ENCODE measurements around the gene CSRNP3.

The CSRNP3 gene

GRCh38 chr2:165469417-165469816, at the start of gene CSRNP3:
CSRNP3 (plus strand) TSS chr2:165469698; CDS start chr2:165595066, 125,368 bp downstream.
- DNase-seq (ENCODE audit: low read depth, low spot score): peak; percentile 78

GRCh38 chr2:165420231-165420630, 49.3 kb upstream of the CSRNP3 start:
- no peak for DNase-seq (ENCODE audit: low read depth, low spot score)

DNA sequence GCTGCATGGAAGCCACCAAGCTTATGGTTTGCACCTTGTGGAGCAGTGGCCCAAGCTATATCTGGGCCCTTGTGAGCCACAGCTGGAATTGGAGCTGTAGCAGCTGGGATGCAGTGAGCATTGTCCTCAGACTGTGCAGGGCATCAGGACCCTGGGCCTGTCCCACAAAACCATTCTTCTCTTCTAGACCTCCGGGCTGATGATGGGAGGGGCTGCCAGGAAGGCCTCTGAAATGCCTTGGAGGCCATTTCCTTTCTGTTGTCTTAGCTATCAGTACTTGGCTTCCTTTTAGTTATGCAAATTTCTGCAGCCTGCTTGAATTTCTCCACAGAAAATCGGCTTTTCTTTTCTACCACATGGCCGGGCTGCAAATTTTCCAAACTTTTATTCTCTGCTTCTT, 46.4 kb upstream of the CSRNP3 start:
- no peak for DNase-seq (ENCODE audit: low read depth, low spot score)

GRCh38 chr2:165425556-165425955, 43.9 kb upstream of the CSRNP3 start:
- DNase-seq (ENCODE audit: low read depth, low spot score): no peak

DNA sequence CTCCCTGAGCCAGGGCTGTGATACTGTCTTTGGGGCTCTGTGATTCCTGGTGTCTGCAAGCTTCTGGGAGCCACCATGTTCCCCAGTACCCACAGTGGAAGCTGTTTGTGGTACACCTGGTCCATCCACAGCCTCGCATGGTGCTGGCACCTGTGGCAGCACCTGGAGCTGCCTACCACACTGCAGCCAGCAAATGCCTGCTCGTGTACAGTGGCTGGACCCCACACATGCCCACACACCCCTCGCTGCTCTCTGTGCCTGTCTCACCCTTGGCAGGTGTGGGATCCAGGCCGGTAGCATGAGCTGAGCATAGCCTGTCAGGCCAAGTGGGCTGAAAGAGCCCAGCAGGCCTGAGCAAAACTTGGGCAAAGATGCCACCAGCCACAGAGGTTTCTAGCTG, 41.8 kb upstream of the CSRNP3 start:
- no peak for DNase-seq (ENCODE audit: low read depth, low spot score)

GRCh38 chr2:165428926-165429325, 40.6 kb upstream of the CSRNP3 start:
- DNase-seq (ENCODE audit: low read depth, low spot score): no peak

DNA sequence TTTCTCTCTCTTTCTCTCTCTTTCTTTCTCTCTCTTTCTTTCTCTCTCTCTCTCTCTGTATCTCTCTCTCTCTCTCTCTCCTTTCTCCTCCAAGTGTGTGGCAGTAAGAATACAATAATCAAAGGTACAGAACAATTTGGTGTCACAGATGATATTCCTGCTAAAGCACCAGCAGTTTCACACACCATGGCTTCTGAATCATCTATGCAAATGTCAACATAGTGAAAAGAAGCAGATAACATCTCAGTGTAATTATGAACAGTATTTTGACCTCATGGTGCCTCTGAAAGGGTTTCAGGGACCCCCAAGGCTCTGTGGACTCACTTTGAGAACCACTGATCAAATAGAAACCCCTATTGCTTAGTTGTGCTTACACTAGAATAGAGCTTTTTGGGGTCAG, 38.5 kb upstream of the CSRNP3 start:
- no peak for DNase-seq (ENCODE audit: low read depth, low spot score)

DNA sequence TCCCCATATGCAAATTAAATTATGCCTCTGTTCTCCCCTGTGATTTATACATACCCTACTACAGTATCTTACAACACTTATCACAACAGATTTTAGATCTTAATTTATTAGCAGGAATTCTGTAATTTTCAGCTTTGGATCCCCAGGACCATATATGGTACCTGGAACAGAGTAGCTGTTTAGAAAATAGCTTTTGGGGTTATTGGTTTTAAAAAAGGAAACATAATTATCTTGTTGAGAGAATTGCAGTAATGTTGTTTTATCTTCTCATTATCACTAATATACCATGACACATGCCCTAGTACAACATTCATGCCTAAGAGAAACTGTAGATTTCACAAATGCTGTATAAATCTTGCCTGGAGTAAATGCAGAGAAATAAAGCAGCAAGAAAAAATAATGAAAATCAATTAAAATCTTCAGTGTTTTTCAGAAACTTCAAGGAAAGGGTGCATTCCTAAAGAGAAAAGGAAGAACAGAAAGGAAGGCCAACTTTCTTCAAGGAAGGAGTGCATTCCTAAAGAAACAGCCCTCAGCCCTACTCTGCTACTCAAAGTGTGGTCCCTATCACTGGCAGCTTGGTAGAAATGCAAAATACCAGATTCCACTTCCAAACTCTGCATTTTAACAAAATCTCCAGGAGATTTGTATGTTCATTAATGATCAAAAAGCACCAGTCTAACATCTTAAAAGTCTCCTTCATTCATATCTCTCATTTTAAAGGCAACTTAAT, 37.1 kb upstream of the CSRNP3 start:
- no peak for DNase-seq (ENCODE audit: low read depth, low spot score)

DNA sequence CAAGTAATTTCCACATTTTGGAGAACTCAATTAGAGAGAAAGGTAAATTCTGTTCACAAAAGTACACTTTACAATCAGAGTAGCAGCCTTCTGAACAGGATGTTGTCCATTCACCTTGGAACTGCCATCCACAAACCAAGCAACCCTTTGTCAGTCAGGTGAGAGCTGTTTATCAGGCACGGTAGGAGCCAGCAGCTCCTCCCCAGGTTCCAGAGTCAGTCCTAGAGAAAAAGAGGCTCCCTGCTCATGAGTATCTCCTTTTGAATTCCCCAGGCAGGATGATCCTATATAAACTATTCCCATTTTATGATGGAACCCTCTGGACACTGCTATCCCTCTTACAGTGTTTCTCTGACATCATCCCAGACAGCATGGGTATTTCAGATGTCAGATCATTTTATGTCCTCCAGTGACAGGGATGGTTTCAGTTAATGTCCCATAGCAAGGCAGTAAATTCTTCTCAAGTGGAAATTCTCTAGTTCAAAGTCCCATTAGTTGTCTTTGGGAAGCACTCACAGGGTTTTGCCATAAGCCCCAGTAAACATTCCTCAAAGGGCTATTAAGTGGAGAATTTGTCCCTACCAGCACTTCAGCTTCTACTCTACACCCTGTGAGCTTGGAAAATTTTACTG, 34.5 kb upstream of the CSRNP3 start:
- DNase-seq (ENCODE audit: low read depth, low spot score): no peak

GRCh38 chr2:165435611-165436010, 33.9 kb upstream of the CSRNP3 start:
- DNase-seq (ENCODE audit: low read depth, low spot score): no peak

- no peak for DNase-seq (ENCODE audit: low read depth, low spot score)
Observed at GRCh38 chr2:165436559-165436958, 32.9 kb upstream of the CSRNP3 start.

DNA sequence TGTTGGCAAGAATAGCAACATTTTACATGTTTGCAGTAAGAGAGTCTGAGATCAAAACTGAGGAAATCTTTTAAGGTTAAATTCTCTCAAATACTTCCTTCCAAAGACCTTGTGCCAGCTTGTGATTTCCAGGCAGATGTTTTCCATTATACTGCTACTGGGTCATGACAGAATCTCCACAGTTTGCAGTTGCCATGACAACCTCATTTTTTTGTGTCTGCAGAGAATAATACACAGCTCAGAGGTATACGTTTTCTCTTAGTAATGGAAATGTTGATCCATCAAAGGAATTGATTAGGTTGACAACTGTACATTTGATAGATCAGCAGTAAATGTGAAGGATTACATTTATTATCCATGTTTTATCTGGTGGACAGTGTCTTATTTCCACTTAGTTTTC, 29.1 kb upstream of the CSRNP3 start:
- no peak for DNase-seq (ENCODE audit: low read depth, low spot score)

DNA sequence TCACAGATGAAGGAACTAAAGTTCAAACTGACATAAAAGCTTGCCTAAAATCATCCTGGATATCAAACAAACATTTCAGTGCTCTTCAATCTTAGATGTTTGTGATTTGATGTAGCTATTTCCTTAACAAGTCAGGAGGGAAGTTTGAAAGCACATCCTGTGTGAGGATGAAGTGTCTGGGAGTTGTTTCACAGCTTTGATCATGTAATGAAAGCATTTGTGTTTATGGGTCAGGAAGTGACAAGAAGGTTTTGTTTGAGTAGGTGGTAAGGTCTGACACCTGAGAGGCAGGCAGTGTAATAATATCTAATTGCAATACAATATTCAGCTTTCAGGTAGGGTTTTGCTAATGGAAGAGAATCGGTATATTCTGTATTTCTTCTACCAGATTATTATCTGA, 26.0 kb upstream of the CSRNP3 start:
- DNase-seq (ENCODE audit: low read depth, low spot score): no peak

DNA sequence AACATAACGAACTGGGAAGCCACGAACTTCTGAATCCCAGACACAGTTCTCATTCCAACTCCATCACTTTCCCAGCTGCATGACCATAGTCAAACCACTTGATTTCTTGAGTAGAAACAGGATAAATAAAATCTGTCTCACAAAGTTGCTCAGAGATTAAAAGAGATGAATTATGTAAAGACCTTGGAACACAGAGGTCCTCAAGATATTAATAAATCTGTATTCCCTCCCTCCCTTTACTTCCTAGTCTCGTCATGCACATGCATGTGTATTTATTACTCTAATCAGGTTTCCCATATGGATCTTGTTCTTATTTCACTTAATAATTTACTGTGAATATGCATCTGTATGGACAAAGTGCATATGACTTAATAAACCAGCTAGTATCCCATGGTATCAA, 21.1 kb upstream of the CSRNP3 start:
- DNase-seq (ENCODE audit: low read depth, low spot score): no peak

- DNase-seq (ENCODE audit: low read depth, low spot score): no peak
Observed at GRCh38 chr2:165450156-165450555, 19.3 kb upstream of the CSRNP3 start.

DNA sequence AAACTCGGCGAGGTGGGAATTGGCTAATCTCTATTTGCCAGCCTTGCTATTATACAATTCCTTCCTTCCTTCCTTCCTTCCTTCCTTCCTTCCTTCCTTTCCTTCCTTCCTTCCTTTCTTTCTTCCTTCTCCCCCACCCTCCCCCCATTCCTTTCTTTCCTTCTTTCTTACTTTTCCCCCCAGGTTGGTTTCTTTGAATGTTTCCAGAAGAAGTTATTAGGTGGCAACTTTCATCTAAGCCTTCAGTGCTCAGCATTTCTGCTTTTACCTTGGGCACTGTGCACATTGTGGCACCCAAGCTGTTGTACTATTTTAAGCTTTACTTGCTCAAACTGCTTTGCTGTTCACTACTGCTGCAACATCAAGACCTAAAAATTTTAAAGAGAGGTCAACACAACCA, 17.2 kb upstream of the CSRNP3 start:
- DNase-seq (ENCODE audit: low read depth, low spot score): no peak

- DNase-seq (ENCODE audit: low read depth, low spot score): no peak
Observed at GRCh38 chr2:165453561-165454094, 15.9 kb upstream of the CSRNP3 start.

- no peak for DNase-seq (ENCODE audit: low read depth, low spot score)
Observed at GRCh38 chr2:165454905-165455304, 14.6 kb upstream of the CSRNP3 start.

GRCh38 chr2:165456027-165456426, 13.5 kb upstream of the CSRNP3 start:
- no peak for DNase-seq (ENCODE audit: low read depth, low spot score)

DNA sequence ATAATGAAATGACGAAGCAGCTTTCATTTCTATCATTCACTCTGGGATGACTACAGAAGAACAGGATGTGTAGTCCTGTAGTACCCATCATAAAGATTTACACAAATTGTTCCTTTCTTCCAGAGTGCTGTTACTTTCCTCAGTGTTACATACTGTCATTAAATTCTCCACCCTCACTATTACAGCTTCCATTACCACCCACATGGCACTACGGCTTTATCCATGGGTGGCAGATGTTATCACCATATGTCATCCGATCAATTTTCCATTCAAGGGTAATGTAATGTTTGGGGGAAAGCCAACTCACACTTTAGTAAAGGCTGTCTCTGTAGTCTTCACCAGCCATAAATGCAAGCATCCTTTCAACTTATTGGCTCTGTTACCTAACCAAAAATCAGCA, 7.1 kb upstream of the CSRNP3 start:
- DNase-seq (ENCODE audit: low read depth, low spot score): no peak

GRCh38 chr2:165466386-165466785, 3.1 kb upstream of the CSRNP3 start:
- DNase-seq (ENCODE audit: low read depth, low spot score): no peak

DNA sequence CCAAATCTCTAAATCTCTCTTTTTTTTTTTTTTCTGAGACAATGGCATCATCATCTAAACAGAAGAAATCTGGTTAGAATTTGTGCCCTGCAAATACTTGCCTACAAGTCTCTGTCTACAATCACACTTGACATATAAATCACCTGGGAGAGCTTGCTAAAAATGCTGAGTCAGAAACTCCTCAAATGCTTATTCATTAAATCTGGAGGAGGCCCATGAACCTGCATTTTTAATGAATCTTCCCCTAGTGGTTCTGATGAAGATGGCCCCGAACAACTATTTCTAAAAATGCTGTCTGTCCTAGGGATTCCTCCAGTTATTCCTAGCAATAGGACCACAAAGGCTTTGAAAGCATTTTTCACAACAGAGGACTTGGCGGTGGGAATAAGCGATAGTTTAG, 1.6 kb upstream of the CSRNP3 start:
- peak; percentile 7 for DNase-seq (ENCODE audit: low read depth, low spot score)

DNA sequence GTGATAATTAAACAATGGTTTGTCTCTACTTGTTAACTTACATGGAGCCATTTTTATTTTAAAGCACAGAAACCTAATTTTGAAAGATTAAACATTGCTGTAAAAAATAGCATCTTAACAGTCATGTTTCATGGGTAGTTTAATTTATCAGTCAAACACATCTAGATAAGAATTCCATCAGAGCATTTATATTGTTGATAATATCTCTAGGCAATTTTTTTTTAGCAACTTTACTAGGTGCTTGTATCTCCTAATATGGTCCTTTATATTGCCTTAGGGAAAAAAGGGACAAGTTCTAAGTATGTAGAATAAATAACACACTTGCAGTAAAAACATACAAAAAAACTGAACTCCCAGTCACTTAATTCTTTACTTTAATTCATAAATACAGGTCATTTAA, 863 bp downstream of the CSRNP3 start:
- DNase-seq (ENCODE audit: low read depth, low spot score): no peak

Data from iPS DF 19.7 (cell line).